WI38 (cell line): ENCODE measurements around the gene INPP5F.
"Not testable (repeated sequence)": the region's sequence is repeated elsewhere in the genome, so short reads cannot be mapped to it uniquely, and the experiment has no call there.

ENCODE experiments used
- H3K4me3 ChIP-seq: 2 replicates; pipeline ENCODE4 v1.5.1; 2011; ENCODE audit warnings: low read depth, mild to moderate bottlenecking, control low read depth, low read length
- TF ChIP-seq, protein P1 (sequence below): IDR thresholded peaks from 2 replicates; pipeline ENCODE4 v1.5.1; 2012; ENCODE audit warnings: low read depth, mild to moderate bottlenecking, control low read depth, low read length

The INPP5F gene

DNA sequence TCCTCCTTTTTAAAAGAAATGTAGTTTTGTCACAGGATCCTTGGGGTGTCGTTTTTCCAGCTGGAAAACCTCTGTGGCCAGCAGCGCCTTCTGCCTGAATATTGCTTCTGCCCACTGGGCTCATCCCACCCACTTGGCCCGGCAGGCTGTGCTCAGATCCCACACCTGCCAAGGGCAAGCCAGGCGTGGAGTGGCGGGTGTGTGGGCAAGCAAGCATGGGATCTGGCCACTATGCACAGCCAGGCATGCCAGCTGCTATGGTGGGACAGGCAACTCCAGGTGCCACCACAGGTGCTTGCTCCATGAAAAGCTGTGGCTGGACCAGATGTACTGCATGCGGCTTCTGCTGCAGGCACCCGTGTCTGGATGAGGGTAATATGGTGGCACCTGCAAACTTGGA lies 31.2 kb upstream of the INPP5F start:
- no peak overlapping the region for H3K4me3 ChIP-seq
- TF ChIP-seq, protein P1, sequence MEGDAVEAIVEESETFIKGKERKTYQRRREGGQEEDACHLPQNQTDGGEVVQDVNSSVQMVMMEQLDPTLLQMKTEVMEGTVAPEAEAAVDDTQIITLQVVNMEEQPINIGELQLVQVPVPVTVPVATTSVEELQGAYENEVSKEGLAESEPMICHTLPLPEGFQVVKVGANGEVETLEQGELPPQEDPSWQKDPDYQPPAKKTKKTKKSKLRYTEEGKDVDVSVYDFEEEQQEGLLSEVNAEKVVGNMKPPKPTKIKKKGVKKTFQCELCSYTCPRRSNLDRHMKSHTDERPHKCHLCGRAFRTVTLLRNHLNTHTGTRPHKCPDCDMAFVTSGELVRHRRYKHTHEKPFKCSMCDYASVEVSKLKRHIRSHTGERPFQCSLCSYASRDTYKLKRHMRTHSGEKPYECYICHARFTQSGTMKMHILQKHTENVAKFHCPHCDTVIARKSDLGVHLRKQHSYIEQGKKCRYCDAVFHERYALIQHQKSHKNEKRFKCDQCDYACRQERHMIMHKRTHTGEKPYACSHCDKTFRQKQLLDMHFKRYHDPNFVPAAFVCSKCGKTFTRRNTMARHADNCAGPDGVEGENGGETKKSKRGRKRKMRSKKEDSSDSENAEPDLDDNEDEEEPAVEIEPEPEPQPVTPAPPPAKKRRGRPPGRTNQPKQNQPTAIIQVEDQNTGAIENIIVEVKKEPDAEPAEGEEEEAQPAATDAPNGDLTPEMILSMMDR = no peak

DNA sequence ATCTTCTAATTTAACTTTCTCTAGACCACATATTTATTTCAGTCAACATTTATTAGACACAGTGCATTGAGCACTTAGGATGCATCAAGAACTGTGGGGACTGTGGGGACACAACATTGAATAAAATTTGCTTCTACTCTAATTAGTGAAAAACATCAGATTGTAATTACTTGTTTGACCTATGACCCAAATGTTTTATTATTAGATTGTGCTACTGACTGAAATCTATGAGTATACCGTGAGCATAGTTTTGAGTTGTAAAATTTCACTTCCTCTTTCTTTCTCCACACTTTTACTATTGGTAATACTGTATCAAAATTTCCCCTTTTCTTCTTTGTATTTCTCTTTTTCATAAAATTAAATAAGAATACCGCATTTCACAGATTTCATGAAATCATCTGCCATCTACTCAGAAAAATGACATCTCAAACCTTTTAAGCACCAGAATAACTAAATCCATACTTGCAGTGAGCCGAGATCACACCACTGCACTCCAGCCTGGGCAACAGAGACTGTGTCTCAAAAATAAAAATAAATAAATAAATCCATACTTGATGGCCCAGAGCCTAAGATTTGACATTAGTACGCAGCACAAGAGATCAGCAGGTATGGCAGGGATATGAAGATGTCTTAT lies 25.4 kb upstream of the INPP5F start:
- TF ChIP-seq, protein P1 = no peak
- no peak overlapping the region for H3K4me3 ChIP-seq

DNA sequence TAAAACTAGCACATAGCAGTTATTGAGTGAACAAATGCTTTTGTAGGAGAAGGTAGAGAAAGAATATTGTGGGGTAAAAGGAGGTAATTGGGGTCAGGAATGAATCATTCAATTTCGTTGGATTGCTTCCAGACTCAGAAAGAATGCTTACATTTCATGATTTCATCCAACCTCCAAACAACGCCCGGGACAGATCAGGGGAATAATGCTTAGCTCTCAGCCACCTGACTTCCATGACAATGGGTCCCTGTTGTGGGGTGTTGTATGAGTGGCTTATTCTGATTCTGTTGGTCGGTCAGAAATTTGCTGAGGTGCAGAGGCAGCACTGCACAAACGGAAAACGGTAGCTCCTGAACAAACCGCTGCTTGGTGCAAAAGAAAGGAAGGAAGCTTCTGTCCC lies 24.0 kb upstream of the INPP5F start:
- TF ChIP-seq, protein P1 = no peak

DNA sequence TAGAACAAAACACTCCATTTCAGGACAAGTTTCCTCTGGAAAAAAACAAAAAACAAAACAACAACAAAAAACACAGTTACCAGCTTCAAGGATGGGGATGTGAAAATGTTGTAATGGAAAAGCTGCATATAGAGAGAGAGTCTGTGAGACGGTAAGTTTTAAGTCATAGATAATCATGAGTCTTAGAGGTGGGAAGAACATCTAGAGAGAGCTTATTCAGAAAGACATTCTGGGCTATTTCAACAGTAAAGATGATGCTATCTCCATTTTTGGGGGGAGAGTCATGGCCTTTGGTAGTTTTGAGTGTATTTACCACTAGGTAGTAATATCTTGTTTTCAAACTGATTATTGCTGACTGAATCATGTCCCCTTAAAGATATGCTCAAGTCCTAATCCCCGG lies 23.3 kb upstream of the INPP5F start:
- TF ChIP-seq, protein P1 = no peak
- no peak overlapping the region for H3K4me3 ChIP-seq

More for the DNA sequence above, 24.0 kb upstream of the INPP5F start:
- no peak overlapping the region for H3K4me3 ChIP-seq

DNA sequence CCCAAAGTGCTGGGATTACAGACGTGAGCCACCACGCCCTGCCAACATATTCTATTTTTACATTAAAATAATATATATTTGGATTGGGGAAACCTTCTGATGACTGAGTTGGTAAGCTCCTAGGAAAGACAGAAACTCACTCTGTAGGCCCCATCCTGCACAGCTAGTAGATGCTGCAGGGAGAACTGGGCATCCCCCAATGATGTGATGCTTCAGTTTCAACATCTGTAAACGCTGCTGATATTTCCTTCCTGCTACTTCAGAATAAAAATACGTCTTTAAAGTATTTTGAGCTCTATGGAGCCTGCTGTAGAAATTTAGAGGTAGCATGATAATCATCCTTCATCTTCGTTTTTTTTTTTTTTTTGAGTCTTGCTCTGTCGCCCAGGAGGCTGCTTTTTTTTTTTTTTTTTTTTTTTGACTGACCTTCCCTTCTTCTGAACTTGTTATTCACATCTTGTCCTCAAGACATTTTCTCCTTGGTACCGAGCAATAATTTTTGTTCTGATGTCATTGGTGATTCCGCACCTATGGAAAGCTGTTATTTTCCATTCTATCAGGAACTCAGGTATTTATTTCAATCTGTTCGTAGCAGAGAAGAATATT lies 21.8 kb upstream of the INPP5F start:
- no peak overlapping the region for H3K4me3 ChIP-seq
- TF ChIP-seq, protein P1 = no peak

DNA sequence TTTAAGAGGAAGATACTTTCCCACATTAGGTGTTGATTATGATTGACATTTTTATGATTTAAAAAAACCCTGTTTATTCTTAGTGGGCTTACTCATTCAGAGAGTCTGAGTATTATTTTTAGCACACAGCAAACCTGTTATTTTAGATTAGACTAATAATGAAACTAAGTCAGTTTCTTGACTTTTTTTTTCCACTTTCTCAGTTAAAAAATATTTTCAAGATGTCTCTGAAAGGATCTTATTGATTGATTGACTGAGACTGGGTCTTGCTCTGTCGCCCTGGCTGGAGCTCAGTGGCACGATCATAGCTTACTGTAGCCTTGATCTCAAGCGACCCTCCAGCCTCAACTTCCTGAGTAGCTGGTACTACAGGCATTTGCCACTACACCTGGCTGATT lies 20.4 kb upstream of the INPP5F start:
- no peak overlapping the region for H3K4me3 ChIP-seq
- TF ChIP-seq, protein P1 = no peak

DNA sequence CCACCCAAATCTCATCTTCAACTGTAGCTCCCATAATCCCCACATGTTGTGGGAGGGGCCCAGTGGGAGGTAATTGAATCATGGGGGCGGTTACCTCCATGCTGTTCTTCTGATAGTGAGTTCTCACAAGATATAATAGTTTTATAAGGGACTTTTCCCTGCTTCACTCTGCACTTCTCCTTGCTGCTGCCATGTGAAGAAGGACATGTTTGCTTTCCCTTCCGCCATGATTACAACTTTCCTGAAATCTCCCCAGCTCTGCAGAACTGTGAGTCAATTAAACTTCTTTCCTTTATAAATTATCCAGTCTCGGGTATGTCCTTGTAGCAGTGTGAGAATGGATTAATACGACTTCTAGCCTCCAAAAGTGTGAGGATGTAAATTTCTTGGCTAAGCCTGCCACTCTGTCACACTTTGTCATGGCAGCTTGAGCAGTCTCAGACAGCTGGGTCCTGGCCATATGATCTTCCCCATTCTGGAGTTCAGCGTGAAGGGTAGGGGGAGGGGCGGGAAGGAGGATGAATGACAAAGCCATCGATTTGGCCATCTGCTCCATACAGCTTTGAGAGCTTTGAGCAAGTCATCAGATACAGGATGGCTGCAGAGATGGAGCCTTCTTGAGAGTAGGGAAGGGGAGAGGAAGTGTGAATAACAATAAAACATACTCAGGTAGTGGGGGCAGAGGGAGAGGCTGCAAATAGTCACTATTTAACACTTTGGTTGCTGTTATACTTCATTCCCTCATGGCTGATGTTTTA lies 19.1 kb upstream of the INPP5F start:
- H3K4me3 ChIP-seq = no peak overlapping the region
- TF ChIP-seq, protein P1 = no peak

DNA sequence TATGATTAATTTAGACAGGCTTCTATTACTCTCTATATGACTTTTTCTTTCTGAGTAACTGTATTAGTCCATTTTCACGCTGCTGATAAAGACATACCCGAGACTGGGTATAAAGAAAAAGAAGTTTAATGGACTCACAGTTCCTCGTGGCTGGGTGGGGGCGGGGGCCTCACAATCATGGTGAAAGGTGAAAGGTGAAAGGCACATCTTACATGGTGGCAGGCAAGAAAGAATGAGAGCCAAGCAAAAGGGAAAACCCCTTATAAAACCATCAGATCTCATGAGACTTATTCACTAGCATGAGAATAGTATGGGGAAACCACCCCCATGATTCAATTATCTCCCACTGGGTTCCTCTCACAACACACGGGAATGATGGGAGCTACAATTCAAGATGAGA lies 18.5 kb upstream of the INPP5F start:
- not testable (repeated sequence) for H3K4me3 ChIP-seq

DNA sequence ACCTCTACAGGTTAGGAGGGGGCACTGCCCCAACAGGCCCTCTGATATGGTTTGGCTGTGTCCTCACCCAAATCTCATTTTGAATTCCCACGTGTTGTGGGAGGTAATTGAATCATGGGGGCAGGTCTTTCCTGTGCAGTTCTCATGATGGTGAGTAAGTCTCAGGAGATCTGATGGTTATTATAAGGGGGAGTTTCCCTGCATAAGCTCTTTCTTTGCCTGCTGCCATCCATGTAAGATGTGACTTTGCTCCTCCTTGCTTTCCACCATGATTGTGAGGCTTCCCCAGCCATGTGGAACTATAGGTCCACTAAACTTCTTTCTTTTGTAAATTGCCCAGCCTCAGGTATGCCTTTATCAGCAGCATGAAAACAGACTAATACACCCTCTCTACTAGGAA lies 14.9 kb upstream of the INPP5F start:
- not testable (repeated sequence) for H3K4me3 ChIP-seq
